ENCODE data around the gene DCANP1. TPM values are rescaled to one million over a fixed set of nuclear protein-coding genes. Genes with fewer than 3 reads are reported as not detected.

The DCANP1 gene
- total RNA-seq, 1 donor from 2014 or later = not detected

DNA sequence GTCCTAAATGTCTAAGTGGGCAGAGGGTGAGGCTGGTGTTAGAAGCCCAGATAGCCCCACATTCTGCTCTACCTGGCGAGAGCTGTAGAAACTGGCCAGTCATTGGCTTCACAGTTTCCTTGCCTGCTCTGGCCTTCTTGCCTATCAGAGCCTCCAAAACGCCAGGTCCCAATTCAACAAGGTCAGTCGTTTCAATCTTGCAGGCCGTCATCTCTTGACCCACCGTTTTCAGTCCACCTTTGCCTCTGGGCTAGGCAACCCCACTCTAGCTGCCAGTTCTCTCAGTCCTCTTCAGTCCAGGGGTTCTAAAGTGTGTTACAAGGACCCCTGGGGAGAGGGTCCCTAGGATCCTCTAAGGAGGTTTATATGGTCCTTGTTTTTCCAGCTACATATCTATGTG is 25.0 kb upstream of the DCANP1 start:
- Mint-ChIP-seq H3K27me3 (ENCODE audit: unreplicated experiment) (peaks cover 75% of the 10 kb centered on the region), H3K36me3 (ENCODE audit: unreplicated experiment) (no peaks in the 10 kb centered on the region), H3K4me1 (ENCODE audit: unreplicated experiment) (no peaks in the 10 kb centered on the region)

DNA sequence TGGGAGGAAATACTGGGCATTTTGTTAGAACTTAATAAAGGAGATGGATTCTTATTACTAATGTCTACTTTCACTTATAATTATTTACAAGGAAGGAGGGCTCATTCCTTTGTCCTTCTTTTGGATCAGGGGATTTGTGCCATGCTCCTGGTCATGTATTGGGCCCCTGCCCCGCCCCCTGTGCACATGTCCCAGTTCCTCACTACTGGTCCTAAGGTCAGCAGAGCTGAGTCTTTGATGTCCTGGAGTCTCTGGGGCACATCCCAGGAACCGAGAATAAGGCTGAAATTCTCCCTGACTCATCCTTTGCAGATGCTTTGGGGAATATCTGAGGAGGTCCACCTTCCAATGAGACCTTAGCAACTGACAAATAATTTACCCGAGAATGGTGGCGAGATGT is 24.6 kb upstream of the DCANP1 start:
- TF ChIP-seq, protein P1, sequence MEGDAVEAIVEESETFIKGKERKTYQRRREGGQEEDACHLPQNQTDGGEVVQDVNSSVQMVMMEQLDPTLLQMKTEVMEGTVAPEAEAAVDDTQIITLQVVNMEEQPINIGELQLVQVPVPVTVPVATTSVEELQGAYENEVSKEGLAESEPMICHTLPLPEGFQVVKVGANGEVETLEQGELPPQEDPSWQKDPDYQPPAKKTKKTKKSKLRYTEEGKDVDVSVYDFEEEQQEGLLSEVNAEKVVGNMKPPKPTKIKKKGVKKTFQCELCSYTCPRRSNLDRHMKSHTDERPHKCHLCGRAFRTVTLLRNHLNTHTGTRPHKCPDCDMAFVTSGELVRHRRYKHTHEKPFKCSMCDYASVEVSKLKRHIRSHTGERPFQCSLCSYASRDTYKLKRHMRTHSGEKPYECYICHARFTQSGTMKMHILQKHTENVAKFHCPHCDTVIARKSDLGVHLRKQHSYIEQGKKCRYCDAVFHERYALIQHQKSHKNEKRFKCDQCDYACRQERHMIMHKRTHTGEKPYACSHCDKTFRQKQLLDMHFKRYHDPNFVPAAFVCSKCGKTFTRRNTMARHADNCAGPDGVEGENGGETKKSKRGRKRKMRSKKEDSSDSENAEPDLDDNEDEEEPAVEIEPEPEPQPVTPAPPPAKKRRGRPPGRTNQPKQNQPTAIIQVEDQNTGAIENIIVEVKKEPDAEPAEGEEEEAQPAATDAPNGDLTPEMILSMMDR (IDR thresholded peaks at IDR 0.05) = no peak
- DNase-seq (ENCODE audit: extremely low spot score, unreplicated experiment) = no peak
- no peaks in the 10 kb centered on the region for H3K36me3 Mint-ChIP-seq (ENCODE audit: unreplicated experiment)
- H3K27ac Mint-ChIP-seq (ENCODE audit: unreplicated experiment) = no peak overlapping the region
- peaks cover 71% of the 10 kb centered on the region for H3K27me3 Mint-ChIP-seq (ENCODE audit: unreplicated experiment)
- no peaks in the 10 kb centered on the region for H3K9me3 Mint-ChIP-seq (ENCODE audit: unreplicated experiment)
- no peak overlapping the region for H3K4me3 Mint-ChIP-seq (ENCODE audit: unreplicated experiment)
- no peaks in the 10 kb centered on the region for H3K4me1 Mint-ChIP-seq (ENCODE audit: unreplicated experiment)

More for the DNA sequence above, 25.0 kb upstream of the DCANP1 start:
- DNase-seq (ENCODE audit: extremely low spot score, unreplicated experiment) = no peak
- Mint-ChIP-seq H3K4me3 (ENCODE audit: unreplicated experiment) (no peak overlapping the region), H3K9me3 (ENCODE audit: unreplicated experiment) (no peaks in the 10 kb centered on the region), H3K27ac (ENCODE audit: unreplicated experiment) (no peak overlapping the region)
- TF ChIP-seq, protein P1 (IDR thresholded peaks at IDR 0.05) = no peak

DNA sequence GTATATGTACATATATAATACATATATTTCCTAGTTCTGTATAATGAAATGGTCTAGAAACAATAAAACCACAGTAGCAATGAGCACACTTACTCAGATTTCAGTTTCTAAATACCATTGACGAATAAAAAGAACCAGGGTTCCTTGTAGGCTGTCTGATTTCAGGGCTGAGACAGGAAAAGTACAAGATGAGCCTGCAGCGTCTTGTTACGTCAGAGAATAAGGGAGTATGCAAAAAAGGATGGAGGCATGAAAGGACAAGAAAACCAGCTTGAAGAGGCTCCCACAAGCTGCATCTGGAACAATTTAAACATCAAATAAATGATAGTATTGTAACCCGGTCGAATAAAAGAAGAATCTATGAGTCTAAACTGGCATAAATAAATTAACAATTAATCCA is 22.8 kb upstream of the DCANP1 start:
- peaks cover 6% of the 10 kb centered on the region for H3K4me1 Mint-ChIP-seq (ENCODE audit: unreplicated experiment)
- H3K9me3 Mint-ChIP-seq (ENCODE audit: unreplicated experiment) = no peaks in the 10 kb centered on the region
- H3K4me3 Mint-ChIP-seq (ENCODE audit: unreplicated experiment) = no peak overlapping the region
- peaks cover 68% of the 10 kb centered on the region for H3K27me3 Mint-ChIP-seq (ENCODE audit: unreplicated experiment)
- no peaks in the 10 kb centered on the region for H3K36me3 Mint-ChIP-seq (ENCODE audit: unreplicated experiment)
- TF ChIP-seq, protein P1 (IDR thresholded peaks at IDR 0.05) = no peak
- DNase-seq (ENCODE audit: extremely low spot score, unreplicated experiment) = no peak
- H3K27ac Mint-ChIP-seq (ENCODE audit: unreplicated experiment) = no peak overlapping the region

DNA sequence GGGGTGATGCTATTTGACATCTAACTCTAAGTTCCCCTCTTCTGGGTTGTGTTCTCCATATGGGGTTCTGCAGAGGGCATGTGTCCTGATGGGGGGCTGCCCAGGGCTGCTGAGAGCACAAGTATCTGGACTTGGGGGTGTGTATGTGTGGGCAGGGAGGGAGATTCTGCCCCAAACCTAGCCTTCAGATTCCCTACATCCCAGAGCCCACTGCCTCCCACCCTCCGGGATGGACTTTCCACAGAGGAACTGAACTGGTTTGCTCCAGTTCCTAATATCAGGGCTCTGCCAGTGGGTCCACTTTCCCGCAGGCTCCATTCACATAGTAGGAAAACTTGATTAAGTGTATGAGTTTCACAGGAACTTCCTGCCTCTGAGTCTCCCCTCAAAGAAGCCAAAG is 21.4 kb upstream of the DCANP1 start:
- peaks cover 6% of the 10 kb centered on the region for H3K4me1 Mint-ChIP-seq (ENCODE audit: unreplicated experiment)
- TF ChIP-seq, protein P1 (IDR thresholded peaks at IDR 0.05) = no peak
- no peak for DNase-seq (ENCODE audit: extremely low spot score, unreplicated experiment)
- no peak overlapping the region for H3K4me3 Mint-ChIP-seq (ENCODE audit: unreplicated experiment)
- H3K36me3 Mint-ChIP-seq (ENCODE audit: unreplicated experiment) = no peaks in the 10 kb centered on the region
- H3K27ac Mint-ChIP-seq (ENCODE audit: unreplicated experiment) = no peak overlapping the region
- H3K9me3 Mint-ChIP-seq (ENCODE audit: unreplicated experiment) = no peaks in the 10 kb centered on the region
- H3K27me3 Mint-ChIP-seq (ENCODE audit: unreplicated experiment) = peaks cover 70% of the 10 kb centered on the region

DNA sequence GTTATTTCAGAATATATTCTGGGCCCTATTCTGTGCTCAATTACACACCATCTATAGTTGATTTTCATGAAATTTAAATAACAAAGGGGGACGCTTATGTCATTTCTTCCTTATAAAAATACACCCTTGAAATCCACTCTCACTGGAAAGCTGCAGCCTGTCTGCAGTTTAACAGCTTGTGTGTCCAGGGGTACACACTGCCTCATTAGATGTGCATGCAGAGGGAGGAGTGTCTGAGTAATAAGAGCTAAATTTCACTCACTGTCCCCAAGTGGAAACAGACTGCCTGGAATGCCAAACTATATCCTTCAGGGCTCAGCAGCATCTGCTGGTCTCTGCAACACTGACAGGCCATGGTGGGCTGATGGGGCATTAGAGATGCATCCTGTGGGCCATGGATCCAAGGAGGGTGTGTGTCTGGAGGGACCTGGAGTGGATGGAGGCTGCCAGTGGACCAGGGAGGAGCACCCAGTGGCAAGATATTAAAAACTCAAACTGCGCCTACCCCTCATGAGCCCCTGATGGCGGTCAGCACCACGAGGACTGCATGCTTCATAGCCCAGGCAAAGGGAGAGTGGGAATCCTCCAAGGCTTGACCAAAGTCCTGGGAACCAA is 20.8 kb upstream of the DCANP1 start:
- DNase-seq (ENCODE audit: extremely low spot score, unreplicated experiment) = no peak
- Mint-ChIP-seq H3K27ac (ENCODE audit: unreplicated experiment) (no peak overlapping the region), H3K36me3 (ENCODE audit: unreplicated experiment) (no peaks in the 10 kb centered on the region), H3K27me3 (ENCODE audit: unreplicated experiment) (peaks cover 69% of the 10 kb centered on the region), H3K4me3 (ENCODE audit: unreplicated experiment) (no peak overlapping the region), H3K4me1 (ENCODE audit: unreplicated experiment) (peaks cover 6% of the 10 kb centered on the region), H3K9me3 (ENCODE audit: unreplicated experiment) (no peaks in the 10 kb centered on the region)
- TF ChIP-seq, protein P1 (IDR thresholded peaks at IDR 0.05) = no peak
